NCI-H1436 treated with DMSO at 0.1 percent for 48 hours (cell line): ENCODE data around the gene CCDC187.
"Not testable (repeated sequence)": the region's sequence is repeated elsewhere in the genome, so short reads cannot be mapped to it uniquely, and the experiment has no call there.

Experiments
- DNase-seq: peaks from one replicate; lab custom pipeline; 2025; lab: John Stamatoyannopoulos, UW

CCDC187 gene

GRCh38 chr9:136239135-136239982, 64.5 kb downstream of the CCDC187 start:
- DNase-seq: no peak

DNA sequence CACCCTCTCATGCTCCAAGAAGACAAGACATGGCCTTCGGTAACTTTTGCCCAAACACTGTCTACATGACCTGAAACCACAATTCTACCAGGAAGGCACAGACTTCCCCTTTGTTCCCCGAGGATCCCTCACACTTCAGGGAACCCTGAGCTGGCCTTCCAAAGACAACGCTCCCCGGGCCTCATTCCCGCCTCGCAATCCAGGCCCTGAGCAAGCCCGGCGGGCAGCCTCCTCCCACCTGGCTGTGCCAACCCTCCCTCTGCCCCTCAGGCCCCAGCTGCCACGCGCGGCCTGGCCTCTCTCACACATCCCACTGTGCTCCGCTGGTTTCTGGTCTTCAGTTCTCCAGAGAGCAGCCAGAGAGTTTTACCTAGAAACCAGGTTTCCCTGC, 65.6 kb downstream of the CCDC187 start:
- no peak for DNase-seq

- DNase-seq: no peak
Observed at GRCh38 chr9:136237486-136238341, 66.2 kb downstream of the CCDC187 start.

DNA sequence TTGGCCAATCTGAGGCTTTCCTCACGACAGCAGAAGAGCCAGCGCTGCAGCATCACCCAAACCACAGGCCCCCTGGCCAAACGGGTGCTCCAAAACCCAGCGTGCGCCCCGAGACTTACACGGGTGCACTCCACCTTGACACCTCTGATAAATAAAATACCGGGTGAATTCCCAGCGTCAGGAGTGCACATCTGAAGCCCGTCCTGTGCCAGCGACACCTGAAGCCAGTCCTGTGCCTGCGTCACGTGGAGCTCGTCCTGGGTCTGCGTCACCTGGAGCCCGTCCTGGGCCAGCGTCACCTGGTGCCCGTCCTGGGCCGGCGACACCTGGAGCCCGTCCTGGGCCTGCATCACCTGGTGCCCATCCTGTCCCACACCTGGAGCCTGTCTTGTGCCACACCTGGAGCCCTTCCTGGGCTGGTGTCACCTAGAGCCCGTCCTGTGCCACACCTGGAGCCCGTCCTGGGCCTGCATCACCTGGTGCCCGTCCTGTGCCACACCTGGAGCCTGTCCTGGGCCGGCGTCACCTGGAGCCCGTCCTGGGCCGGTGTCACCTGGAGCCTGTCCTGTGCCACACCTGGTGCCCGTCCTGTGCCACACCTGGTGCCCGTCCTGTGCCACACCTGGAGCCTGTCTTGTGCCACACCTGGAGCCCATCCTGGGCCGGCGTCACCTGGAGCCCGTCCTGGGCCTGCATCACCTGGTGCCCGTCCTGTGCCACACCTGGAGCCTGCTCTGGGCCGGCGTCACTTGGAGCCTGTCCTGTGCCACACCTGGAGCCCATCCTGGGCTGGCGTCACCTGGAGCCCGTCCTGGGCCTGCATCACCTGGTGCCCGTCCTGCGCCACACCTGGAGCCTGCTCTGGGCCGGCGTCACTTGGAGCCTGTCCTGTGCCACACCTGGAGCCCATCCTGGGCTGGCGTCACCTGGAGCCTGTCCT, 67.2 kb downstream of the CCDC187 start:
- DNase-seq: not testable (repeated sequence)

DNA sequence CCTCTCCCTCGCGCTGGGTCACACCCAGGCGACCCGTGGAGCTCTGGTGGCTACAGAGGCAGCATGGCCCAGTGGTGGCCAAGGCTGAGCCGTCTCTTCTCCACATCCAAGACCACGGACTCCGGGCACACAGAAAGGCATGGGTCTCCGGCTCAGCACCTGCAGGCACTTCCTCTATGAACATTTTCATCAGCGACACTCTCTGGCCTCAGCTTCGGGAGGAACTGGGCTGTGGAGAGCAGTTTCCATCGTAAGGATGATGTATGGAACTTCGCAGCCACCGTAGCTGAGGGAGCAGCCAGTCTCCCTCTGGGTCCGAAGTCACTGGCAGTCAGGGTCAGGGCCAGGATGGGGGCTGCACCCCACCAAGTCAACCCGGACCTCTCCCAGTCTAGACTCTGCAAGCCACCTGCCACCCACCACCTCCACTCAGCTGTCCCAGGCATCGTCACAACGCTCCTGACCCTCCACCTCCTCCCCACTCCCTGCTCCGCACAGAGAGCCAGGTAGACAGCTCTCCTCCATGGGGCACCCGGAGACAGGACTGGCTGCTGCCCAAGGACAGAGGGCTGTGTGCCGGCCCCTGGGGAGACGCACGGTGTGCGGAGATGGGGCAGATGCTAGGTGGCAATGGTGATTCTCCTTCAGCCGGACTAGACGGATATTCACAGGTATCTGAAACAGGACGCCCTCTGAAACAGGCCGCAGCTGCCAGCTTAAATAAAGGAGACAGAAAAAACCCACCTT, 68.0 kb downstream of the CCDC187 start:
- no peak for DNase-seq

DNA sequence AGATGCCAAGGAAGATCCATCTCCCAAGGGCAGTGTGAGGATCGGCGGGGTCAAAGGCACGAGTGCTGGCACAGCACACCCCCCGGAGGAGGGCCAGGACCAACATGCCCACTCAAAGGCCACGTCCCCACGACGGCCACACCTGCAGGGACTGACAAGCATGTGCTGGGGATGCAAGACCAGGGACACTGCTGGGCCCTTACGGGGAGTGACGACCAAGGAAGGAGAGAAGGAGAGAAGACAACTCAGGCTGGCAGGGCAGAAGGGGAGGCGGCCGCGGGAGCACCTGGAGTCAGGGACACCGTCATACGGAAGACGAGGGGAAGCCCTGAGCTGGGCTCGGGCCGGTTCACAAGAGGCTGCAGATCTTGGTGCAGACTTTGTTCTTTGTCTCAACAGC, 68.7 kb downstream of the CCDC187 start:
- DNase-seq: no peak

- no peak for DNase-seq
Observed at GRCh38 chr9:136234597-136234996, 69.3 kb downstream of the CCDC187 start.

GRCh38 chr9:136233868-136234267, 70.0 kb downstream of the CCDC187 start:
- DNase-seq: no peak

GRCh38 chr9:136233411-136233810, 70.5 kb downstream of the CCDC187 start:
- DNase-seq: no peak

- DNase-seq: no peak
Observed at GRCh38 chr9:136232969-136233368, 70.9 kb downstream of the CCDC187 start.

GRCh38 chr9:136231478-136232297, 72.2 kb downstream of the CCDC187 start:
- DNase-seq: no peak

- no peak for DNase-seq
Observed at GRCh38 chr9:136230773-136231172, 73.1 kb downstream of the CCDC187 start.

DNA sequence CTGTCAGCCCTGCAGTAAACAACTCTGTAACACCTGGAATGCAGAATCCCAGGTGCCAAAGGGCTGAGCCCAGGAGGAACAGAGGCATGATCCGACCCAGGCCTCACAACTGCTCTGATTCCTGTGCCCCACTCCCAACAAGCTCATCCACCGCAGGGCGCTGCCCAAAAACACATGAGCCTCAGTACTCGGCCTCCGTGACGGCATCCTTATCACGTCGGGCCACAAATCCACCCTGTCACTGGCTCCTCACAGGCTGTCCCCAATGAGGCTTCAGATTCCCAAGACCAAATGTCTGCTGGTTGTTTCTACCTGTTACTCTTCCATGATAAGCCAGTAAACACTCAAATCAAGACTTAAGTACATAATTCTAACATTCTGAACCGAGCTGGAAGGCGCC, 73.5 kb downstream of the CCDC187 start:
- no peak for DNase-seq

GRCh38 chr9:136229096-136230065, 74.5 kb downstream of the CCDC187 start:
- no peak for DNase-seq

GRCh38 chr9:136228107-136228875, 75.6 kb downstream of the CCDC187 start:
- DNase-seq: no peak

- no peak for DNase-seq
Observed at GRCh38 chr9:136226680-136227407, 77.0 kb downstream of the CCDC187 start.
